ENCODE data around the gene RETN. TPM values are rescaled to one million over a fixed set of nuclear protein-coding genes. Genes with fewer than 3 reads are reported as not detected.

Gene RETN, protein sequence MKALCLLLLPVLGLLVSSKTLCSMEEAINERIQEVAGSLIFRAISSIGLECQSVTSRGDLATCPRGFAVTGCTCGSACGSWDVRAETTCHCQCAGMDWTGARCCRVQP
- total RNA-seq = 1 to 10 TPM in 2 of 4 donors, not detected in 2; 1.5 to 1.8 TPM

DNA sequence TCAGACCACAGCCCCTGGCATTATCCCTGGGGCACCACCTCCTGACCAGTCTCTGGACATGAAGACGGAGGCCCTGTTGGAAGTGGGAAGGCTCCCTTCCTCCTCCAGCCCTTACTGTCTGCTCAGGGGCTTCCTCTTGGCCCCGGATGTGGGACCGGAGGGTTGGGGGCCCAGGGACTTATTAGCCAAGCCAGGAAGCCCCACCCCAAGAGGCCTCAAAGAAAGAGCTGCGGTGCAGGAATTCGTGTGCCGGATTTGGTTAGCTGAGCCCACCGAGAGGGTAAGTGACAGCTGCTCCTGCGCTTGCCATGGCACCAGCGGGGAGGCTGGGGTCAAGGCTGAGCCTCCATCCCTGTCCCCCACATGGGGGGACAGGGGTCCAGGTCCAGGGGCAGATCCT, at the start of gene RETN:
RETN (plus strand) TSS at position 208 of the 400 bp plus-strand sequence. CDS start 278 bp downstream, outside the sequence.
- TF ChIP-seq, protein P1, sequence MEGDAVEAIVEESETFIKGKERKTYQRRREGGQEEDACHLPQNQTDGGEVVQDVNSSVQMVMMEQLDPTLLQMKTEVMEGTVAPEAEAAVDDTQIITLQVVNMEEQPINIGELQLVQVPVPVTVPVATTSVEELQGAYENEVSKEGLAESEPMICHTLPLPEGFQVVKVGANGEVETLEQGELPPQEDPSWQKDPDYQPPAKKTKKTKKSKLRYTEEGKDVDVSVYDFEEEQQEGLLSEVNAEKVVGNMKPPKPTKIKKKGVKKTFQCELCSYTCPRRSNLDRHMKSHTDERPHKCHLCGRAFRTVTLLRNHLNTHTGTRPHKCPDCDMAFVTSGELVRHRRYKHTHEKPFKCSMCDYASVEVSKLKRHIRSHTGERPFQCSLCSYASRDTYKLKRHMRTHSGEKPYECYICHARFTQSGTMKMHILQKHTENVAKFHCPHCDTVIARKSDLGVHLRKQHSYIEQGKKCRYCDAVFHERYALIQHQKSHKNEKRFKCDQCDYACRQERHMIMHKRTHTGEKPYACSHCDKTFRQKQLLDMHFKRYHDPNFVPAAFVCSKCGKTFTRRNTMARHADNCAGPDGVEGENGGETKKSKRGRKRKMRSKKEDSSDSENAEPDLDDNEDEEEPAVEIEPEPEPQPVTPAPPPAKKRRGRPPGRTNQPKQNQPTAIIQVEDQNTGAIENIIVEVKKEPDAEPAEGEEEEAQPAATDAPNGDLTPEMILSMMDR (IDR thresholded peaks at IDR 0.05; ENCODE audit: low read depth) = no peak

DNA sequence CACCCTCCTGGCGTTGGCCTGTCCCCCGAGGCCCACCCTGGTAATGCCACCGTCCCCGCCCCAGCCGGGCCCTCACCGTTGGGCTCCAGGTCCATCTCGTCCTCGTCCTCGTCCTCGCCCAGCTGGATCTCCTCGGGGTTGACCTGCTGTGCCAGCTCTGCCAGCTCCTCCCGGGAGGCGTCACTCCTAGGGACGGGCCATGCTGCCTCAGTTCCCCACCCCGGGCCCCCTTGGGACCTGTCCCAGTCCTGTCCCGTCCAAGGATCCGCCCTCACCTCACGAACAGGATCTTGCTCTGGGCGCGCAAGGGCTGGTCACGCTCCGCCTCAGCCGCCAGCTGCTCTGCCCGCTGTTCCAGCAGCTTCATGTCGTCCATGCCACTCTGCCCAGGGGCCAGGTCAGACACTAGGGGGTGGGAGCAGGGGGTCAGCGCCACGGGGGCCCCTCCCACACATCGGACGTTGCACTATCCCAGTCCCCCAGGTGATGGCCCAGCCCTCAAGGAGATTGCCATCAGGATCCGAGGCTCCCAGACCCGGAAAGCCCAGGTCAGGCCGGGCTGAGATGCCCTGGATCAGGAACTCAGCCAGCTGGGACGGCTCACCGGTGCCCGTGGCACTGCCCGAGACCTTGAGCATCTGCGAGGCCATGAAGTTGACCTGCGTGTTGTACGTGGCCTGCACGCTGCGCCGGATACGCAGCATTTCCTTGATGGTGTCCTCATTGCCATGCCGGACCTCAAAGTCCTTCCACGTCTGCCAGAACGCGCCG, 49.0 kb upstream of the RETN start:
- TF ChIP-seq, protein P1 (IDR thresholded peaks at IDR 0.05; ENCODE audit: low read depth) = no peak

DNA sequence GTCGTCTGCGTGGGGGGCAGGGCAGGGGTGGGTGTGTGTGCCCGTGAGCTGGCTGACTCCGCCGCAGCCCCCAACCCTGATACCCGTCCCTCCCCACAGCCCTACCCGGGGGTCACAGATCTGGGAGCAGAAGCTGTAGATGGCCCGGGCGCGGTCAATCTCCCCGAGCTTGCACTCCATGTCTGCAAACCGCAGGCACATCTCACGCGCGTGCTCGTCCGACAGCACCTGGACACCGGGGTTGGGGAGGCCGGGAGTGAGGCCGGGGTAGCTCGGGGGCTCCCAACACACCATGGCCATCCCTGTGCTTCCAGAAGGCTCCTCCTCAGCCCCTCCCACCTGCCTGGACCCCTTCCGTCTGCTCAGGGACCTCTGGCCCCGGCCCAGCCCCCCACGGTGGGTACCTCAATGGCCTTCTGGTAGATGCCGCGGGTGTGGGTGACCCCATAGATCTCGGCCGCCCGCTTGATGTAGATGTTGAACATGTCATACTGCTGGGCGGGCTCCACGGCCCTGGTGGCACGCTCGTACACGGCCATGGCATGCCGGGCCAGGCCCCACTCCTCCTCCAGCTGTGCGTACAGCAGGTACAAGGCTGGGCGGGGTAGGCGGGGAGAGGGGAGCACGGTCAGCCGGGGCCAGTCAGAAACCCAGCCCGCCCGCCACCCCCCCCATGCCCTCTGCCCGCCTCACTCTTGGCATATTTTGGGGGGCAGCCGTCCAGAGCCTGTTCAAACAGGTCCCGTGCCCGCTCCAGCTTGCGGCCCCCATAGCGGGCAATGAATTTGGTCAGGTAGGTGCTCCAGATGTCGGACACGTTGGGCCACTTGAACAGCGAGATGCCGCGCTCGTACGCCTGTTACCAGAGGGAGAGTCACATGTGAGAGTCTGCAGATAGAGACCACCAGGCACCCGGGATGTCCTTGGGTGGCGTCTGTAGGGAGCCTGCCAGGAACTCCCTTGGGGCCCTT, 48.1 kb upstream of the RETN start:
- TF ChIP-seq, protein P1 (IDR thresholded peaks at IDR 0.05; ENCODE audit: low read depth) = no peak

DNA sequence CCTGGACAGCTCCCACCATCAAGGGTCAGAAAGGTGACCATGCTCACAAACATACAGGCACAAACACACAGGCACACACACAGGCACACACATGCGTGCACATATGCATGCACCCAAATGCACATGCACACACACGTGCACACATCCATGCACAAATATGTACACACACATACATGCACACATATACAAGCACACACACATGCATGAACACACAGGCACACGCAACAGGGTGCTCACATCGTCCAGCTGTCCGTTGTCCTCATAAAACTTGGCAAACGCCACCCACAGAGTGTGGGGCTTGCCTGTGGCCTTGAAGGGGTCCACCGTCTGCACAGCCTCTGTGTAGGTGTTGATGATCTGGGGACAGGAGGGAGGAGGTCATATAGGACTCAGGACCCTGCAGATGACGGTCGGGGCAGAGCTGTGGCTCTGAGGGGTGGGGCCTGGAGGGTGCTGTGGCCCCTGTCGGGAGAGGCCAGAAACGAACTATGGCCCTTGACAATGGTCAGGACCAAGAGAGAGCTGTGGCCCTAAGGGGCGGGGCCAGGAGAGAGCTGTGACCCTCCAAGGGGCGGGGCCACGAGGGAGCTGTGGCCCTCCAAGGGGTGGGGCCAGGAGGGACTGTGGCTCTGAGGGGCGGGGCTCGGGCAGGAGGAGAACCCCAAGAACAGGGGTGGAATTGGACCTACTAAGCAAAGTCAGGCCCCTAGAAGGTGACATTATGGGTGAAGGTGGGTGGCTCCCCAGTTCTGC, 45.7 kb upstream of the RETN start:
- TF ChIP-seq, protein P1 (IDR thresholded peaks at IDR 0.05; ENCODE audit: low read depth) = no peak

DNA sequence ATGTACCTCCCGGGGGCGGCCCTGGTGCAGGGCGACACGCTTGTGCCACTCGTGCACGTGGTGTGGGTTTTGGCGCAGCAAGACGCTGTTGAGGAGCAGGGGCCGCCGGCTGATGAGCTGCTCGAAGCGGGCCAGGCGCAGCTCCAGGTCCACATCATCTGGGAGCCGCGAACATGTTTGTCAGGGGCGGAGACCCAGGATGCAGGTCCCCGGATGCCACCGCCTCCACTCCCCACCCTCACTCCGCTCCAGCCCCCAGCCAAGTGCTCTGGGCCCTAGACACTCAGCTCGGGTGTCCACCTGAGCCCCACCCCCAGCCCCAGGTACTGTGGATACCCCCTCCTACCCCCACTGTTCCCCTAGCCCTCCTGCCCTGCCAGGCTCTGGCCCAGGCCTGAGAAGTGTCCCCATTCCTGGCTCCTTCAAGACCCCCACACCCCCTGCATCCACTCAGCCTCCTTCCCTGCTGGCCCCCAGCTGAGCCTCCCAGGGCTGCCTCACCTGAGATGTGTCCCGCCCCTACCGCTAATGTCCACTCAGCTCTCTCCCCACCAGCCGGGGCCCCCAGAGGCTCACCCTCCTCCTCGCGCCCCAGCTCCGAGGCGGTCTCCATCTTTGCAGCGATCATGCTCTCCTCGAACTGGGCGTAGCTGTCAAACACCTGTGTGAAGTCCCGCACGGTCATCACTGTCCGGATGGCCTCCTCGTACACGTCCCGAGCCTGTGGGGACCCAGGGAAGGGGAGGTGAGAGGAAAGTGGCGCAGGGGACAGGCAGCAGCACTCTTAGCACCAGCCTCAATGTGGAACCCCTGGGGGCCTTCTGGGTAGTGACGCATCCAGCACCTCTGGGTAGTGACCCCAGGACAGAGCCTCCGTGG, 44.9 kb upstream of the RETN start:
- TF ChIP-seq, protein P1 (IDR thresholded peaks at IDR 0.05; ENCODE audit: low read depth) = no peak

DNA sequence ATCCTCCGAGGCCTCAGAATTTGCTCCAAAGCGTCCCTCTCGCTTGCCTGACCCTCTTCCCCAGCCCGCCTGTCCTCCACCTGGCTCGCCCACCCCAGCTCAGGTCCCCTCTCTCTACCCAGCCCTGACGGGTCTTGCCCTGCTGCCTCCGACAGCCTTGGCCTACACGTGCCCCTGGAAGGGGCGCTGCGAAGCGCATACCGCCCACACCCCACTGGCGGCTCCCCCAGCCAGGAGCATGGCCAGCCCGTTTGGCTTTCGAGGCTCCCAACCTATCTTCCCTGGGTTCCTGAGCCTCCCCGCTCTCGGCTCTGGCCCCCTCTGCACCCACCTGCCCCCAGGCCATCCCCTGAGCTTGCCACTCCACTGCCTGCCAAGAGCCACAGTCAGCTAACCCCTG, 44.0 kb upstream of the RETN start:
- TF ChIP-seq, protein P1 (IDR thresholded peaks at IDR 0.05; ENCODE audit: low read depth) = no peak

All from subcutaneous adipose tissue (tissue), 4 donors.